Uterus (tissue), 4 donors: Measurements from ENCODE around the gene ZNF423. TPM values are rescaled to one million over a fixed set of nuclear protein-coding genes. Genes with fewer than 3 reads are reported as not detected.

Experiments
- DNase-seq, 2 donors: peaks; one replicate each; pipeline ENCODE4 v3.0.0-alpha.2; 2019 to 2020
- H3K27ac ChIP-seq, 2 donors: fragments of 200-600 bp; sonication (generic); 1 replicate in 1 of 2; 2 replicates in 1 of 2; pipeline ENCODE4 v1.5.1; 2016 to 2018
- H3K27me3 ChIP-seq, 2 donors: fragments of 200-600 bp; sonication (generic); one replicate each; pipeline ENCODE4 v1.5.1; 2018 to 2019; ENCODE audit warnings: control low read depth in 1 of 2
- H3K36me3 ChIP-seq, 2 donors: fragments of 200-600 bp; sonication (generic); one replicate each; pipeline ENCODE4 v1.5.1; 2019; ENCODE audit warnings: control low read depth in 1 of 2
- H3K4me1 ChIP-seq, 2 donors: fragments of 200-600 bp; sonication (generic); one replicate each; pipeline ENCODE4 v1.5.1; 2018 to 2019; ENCODE audit warnings: control low read depth in 1 of 2
- H3K4me3 ChIP-seq, 2 donors: fragments of 200-600 bp; sonication (generic); 1 replicate in 1 of 2; 2 replicates in 1 of 2; pipeline ENCODE4 v1.5.1; 2018 to 2019; ENCODE audit warnings: mild to moderate bottlenecking in 1 of 2
- H3K9me3 ChIP-seq, 2 donors: fragments of 200-600 bp; sonication (generic); one replicate each; pipeline ENCODE4 v1.5.1; 2019; ENCODE audit warnings: control low read depth in 1 of 2
- POLR2A ChIP-seq, 2 donors: fragments of 450-650 bp; IDR thresholded peaks; one replicate each; pipeline ENCODE4 v1.6.1; 2016; ENCODE audit warnings: antibody characterized with exemption in 2 of 2, mild to moderate bottlenecking in 1 of 2, moderate library complexity in 1 of 2
- intact Hi-C: fragments of 100-400 bp; cut with DNase I; formaldehyde crosslinking; loops from one replicate; pipeline ENCODE4 v1.15.1; 2023; ENCODE audit warnings: low total_unique reads
- total RNA-seq, 4 donors: library from RNA; depleted of rRNA in 3 of 4; stranded (reverse); fragments of >200 nt in 3 of 4; gene quantifications; one replicate each; pipeline versions ENCODE4 v1.1.0 to v1.2.4, GENCODE V29; 2014 to 2023
- TF ChIP-seq, protein P1 (sequence below), 4 experiments: fragments of 200-600 bp in 2 of 4; fragments of 450-650 bp in 2 of 4; sonication (generic) in 2 of 4; IDR thresholded peaks; one replicate each; pipeline ENCODE4 v1.5.1; 2016 to 2019; ENCODE audit warnings: antibody characterized with exemption in 4 of 4, mild to moderate bottlenecking in 2 of 4, moderate library complexity in 1 of 4
- donor health status: DM: yes; HTN: yes; CAD: no.

Gene ZNF423
- total RNA-seq, 4 donors from 2014 or later: 7.1 to 33.5 (median 14.7) TPM

DNA sequence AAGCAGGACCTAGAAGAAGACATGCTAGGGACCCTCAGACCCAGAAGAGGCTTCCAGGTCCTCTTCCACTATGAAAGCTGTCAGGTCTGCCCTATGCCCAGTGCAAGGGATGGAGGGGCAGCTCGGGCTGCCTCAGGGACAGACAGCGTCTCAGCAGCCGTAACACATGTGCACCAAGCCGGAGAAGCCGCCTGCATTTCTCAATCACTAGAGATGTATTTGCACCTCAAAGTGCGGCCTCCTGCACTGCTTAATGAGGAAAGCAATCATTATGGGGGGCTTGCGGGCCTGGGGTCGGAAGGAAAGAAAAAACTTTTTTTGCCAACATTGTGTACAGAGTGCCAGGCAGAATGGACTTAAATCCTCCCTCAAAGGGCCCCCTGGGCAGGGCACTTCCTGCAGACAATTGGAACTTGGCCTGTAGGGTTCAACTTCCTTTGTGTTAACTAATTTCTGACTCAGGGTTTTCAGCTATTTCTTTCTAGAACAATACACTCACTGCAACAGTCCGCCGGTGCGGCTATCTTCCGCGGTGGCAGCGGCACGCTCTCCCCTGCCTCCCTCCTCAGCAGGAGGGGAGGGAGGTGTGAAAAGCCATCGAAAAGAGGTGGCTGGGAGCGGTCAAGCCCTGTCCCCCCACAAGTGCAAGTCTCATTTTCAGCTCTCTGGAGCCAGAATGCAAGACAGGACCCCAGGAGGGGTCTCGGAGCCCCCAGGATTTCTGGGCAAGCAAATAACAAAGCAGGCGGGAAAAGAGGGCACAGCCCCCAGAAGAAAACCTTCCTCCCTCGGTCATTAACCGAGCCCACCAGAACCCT is 101.2 kb downstream of the ZNF423 start:
- Histone ChIP-seq H3K4me3 (peak overlapping the region; percentile 26 to 33), H3K27me3 (no peaks in the 10 kb centered on the region), H3K36me3 (no peaks in the 10 kb centered on the region), H3K27ac (peak overlapping the region; percentile 61 to 66), H3K9me3 (no peaks in the 10 kb centered on the region), H3K4me1 (no peaks in the 10 kb centered on the region)
- intact Hi-C loops: no loop called here
- TF ChIP-seq POLR2A (IDR thresholded peaks at IDR 0.05): no peak
- TF ChIP-seq, protein P1, sequence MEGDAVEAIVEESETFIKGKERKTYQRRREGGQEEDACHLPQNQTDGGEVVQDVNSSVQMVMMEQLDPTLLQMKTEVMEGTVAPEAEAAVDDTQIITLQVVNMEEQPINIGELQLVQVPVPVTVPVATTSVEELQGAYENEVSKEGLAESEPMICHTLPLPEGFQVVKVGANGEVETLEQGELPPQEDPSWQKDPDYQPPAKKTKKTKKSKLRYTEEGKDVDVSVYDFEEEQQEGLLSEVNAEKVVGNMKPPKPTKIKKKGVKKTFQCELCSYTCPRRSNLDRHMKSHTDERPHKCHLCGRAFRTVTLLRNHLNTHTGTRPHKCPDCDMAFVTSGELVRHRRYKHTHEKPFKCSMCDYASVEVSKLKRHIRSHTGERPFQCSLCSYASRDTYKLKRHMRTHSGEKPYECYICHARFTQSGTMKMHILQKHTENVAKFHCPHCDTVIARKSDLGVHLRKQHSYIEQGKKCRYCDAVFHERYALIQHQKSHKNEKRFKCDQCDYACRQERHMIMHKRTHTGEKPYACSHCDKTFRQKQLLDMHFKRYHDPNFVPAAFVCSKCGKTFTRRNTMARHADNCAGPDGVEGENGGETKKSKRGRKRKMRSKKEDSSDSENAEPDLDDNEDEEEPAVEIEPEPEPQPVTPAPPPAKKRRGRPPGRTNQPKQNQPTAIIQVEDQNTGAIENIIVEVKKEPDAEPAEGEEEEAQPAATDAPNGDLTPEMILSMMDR (IDR thresholded peaks at IDR 0.05): no peak
- no peak for DNase-seq

- H3K4me1 ChIP-seq: no peaks in the 10 kb centered on the region
- no peaks in the 10 kb centered on the region for H3K9me3 ChIP-seq
- H3K36me3 ChIP-seq: no peaks in the 10 kb centered on the region
- no peak overlapping the region for H3K27ac ChIP-seq
- no peaks in the 10 kb centered on the region for H3K27me3 ChIP-seq
- H3K4me3 ChIP-seq: no peak overlapping the region
- TF ChIP-seq, protein P1 (IDR thresholded peaks at IDR 0.05): no peak
- TF ChIP-seq POLR2A (IDR thresholded peaks at IDR 0.05): no peak
- intact Hi-C loops: no loop called here
- no peak for DNase-seq
These were observed 105.4 kb downstream of the ZNF423 start for GRCh38 chr16:49750341-49751000.

DNA sequence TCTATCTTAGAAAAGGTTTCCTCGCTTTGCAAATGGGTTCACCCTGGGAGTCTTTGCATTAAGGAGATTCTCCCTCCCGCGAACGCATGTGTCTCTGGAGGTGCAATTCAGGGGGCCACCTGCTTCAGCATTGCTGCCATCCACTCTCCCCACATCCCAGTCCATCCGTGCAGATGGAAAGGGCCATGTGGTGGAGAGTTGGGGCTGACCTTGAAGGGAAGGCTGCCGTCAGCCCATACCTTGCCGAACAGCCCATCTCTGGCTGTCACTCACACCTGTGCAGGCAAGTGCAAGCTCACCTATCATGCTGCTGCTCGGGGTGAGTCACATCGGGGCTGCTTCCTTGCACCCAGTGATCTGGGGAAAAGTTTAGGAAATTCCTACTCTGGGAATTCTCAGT is 106.1 kb downstream of the ZNF423 start:
- TF ChIP-seq, protein P1 (IDR thresholded peaks at IDR 0.05): no peak
- no peak for TF ChIP-seq POLR2A (IDR thresholded peaks at IDR 0.05)
- Histone ChIP-seq H3K9me3 (no peaks in the 10 kb centered on the region), H3K4me3 (no peak overlapping the region), H3K27ac (no peak overlapping the region), H3K36me3 (no peaks in the 10 kb centered on the region), H3K27me3 (no peaks in the 10 kb centered on the region), H3K4me1 (no peaks in the 10 kb centered on the region)
- no peak for DNase-seq
- intact Hi-C loops: no loop called here

DNA sequence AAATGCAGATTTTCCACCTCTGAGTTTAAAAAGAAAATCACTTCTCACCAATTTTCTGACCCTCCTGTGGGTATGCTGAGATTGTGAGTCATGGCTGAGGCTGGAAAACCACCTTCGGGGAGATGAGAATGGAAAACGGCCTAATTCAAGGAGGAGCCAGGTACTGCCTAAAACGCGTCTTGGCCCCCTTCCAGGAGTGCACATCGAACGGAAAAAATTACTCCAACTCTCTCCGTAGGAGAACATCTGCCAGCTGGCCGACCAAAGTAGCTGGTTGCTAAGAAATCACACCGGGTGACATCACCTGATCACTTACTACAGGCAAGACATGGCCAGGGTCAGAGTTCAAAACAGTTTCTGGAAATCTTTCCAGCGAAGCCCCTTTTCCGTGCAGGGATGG is 107.6 kb downstream of the ZNF423 start:
- no peak overlapping the region for H3K4me3 ChIP-seq
- no peak overlapping the region for H3K27ac ChIP-seq
- intact Hi-C loops: no loop called here
- H3K9me3 ChIP-seq: no peaks in the 10 kb centered on the region
- peak; percentile 73 to 75 for DNase-seq
- H3K36me3 ChIP-seq: no peaks in the 10 kb centered on the region
- no peaks in the 10 kb centered on the region for H3K27me3 ChIP-seq
- H3K4me1 ChIP-seq: no peaks in the 10 kb centered on the region
- TF ChIP-seq POLR2A (IDR thresholded peaks at IDR 0.05): no peak
- TF ChIP-seq, protein P1 (IDR thresholded peaks at IDR 0.05): no peak

DNA sequence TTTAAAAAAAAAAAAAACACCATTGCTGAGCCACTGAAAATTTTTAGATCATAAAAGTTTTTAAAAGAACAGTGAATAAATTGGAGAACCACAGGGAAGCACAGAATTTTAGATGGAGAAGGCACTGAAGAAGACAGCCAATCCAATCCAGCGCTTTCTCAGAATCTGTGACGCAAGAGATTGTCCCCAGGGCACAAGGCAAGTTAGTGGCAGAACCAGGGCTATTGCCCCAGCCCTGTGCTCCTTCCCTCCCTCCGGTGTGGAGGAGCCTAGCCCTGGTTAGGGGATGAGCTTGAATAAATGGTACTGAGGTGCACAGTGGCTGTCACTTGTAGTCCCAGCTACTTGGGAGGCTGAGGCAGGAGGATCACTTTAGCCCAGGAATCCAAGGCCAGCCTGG is 108.3 kb downstream of the ZNF423 start:
- no peaks in the 10 kb centered on the region for H3K9me3 ChIP-seq
- DNase-seq: no peak

More for the DNA sequence above, 108.3 kb downstream of the ZNF423 start:
- Histone ChIP-seq H3K4me3 (no peak overlapping the region), H3K27ac (no peak overlapping the region), H3K36me3 (no peaks in the 10 kb centered on the region), H3K4me1 (no peaks in the 10 kb centered on the region), H3K27me3 (no peaks in the 10 kb centered on the region)
- TF ChIP-seq POLR2A (IDR thresholded peaks at IDR 0.05): no peak
- TF ChIP-seq, protein P1 (IDR thresholded peaks at IDR 0.05): no peak
- intact Hi-C loops: no loop called here
